Skin epidermis (tissue), 12 donors: ENCODE measurements around the gene PDPR.
"Not testable (repeated sequence)": the region's sequence is repeated elsewhere in the genome, so short reads cannot be mapped to it uniquely, and the experiment has no call there.

Experiments used
- H3K27ac ChIP-seq, 21 experiments: fragments of 200-600 bp; sonication (generic) in 11 of 21; one replicate each; pipeline ENCODE4 v1.5.0; 2020; ENCODE audit warnings: mild to moderate bottlenecking in 3 of 21, inconsistent platforms in 2 of 21, moderate library complexity in 2 of 21
- H3K4me3 ChIP-seq, 7 experiments: fragments of 200-600 bp; sonication (generic) in 2 of 7; one replicate each; pipeline ENCODE4 v1.5.0; 2020; ENCODE audit warnings: inconsistent platforms in 2 of 7, mild to moderate bottlenecking in 2 of 7, moderate library complexity in 1 of 7

The PDPR gene

DNA sequence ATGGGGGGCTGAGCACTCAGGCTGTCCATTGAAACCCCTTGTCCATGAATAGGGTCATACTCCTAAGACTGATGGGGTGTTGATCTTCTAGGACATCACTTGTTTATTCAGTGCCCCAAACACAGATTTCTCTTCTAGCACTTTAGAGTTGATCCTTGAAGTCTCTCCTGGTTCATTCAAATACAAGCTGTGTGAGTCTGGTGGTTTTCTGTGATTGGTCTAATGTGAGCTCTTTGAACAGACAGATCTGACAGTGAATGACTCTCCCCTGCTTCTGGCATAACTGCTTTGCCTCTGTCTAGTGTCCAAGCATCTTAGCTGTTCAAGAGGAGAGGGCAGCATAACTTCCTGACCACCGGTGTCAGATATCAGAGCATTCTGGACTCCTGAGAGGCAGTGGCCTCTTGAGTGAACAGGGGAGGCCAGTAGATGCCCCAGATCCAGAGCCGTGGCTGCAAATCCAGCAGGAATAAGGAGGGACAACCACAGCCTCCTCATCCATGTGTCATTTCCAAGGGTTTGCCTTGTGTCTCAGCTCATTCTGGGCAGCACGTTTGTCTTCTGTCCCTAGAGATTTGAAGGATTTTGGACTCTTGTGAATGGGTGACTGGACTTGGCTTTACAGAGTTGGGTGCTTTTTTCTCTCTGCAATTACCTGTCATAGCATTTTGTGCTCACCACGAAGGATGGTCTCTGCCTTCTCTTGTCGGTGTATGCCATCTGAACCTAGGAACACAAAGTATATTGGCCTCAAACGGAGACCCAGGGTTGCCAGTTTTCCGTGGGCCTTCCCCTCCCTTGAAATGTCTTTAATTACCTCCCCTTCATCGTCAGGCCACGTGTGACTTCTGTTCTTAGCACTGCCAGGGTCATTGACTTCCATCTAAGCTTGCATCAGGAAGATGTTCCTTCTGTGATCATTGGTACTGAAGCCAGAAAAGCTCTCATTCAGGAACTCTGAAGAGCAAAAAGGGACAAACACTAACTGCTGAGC is 45.5 kb downstream of the PDPR start:
- no peak overlapping the region for H3K27ac ChIP-seq
- H3K4me3 ChIP-seq: no peak overlapping the region

DNA sequence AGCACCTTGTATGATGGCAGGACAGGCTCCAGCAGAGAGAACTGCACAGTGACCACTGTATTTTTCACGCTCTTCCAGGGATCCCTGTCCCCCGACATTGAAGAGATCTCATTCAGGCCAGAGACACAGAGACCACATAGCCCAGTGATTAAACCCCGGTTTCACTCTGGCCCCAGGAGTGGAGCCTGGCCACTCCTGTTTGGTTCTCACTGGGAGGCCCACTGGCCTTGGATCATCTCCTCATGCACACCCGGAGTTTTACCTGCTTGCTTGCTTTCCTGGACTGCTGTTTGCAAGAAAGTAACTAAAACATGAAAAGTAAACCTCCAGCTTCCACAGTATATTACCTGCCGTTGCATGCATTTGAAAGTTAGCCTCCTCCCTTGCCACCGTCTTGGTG is 46.3 kb downstream of the PDPR start:
- Histone ChIP-seq H3K4me3 (no peak overlapping the region), H3K27ac (no peak overlapping the region)

DNA sequence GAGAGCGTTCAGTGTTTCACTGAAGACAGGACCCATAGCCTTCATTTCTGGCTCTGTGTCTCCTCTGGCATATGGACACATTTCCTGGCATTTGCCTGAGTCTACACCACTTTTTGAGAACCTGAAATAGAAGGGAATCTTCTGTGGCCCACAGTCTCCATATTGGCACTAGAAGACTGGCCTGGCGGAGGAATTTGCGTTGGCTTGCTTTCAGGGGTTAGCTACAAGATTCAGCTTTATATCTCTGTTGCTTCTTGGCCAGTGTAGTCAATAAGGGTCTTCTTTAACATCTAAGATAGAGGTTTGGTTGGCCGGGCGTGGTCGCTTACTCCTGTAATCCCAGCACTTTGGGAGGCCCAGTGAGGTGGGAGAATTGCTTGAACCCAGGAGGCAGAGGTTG is 46.7 kb downstream of the PDPR start:
- Histone ChIP-seq H3K4me3 (no peak overlapping the region), H3K27ac (no peak overlapping the region)

DNA sequence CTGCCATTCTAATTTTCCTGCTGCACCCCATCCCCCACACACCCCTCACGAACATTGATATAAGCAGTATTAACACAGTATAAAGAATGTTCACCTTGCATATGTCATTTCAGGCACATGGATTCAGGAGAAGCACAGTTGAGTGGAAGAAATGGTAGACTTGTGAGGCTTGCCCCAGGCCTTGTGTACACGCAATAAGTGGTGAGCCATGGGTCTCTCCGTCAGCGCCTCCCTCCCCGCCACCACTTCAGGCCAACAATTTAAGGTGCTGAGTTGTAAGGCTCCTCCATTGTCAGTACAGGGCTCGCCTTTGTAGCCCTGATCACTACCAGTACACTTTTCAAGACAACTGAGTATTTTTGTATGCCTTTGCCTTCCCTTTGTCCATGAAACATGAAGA is 47.2 kb downstream of the PDPR start:
- H3K27ac ChIP-seq: no peak overlapping the region

DNA sequence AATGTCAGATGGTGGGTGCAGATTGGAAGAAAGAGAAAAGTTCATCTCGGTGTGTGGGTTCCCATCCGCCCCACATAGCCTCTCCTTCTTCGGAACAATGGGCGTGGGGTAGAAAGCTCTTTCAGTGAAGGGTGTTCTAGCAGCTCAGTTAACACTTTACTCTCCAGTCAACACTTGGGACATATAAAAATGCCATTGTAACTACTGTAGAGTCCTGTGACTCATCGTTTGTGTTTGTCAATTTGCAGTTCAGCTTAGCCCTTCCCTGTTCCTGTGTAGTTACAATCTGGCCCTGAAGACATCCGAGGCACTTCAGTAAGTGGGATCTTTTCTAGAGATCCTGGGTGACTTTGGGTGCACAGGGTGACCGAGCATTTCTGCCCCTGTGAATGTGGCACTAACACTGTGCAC is 47.9 kb downstream of the PDPR start:
- Histone ChIP-seq H3K4me3 (no peak overlapping the region), H3K27ac (no peak overlapping the region)

More for the DNA sequence above, 47.2 kb downstream of the PDPR start:
- no peak overlapping the region for H3K4me3 ChIP-seq

DNA sequence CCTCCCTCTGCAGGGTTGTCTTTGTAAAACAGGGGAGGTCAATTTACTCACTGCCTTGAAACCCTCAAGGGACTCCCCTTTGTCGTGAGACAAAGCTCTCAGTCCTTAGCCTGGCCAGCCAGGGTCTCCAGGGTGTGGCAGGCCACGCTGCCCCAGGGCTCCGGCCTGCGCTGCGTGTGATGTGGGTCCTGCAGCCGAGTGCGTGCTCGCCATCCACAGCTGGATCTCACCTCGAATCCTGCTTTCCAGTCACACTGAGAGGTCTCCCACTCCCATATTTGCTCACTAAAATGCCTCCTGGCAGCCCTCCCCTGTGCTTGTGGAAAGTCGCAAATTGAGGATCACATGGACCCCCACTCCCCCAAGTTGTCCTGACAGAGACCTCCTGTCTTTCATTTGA is 49.5 kb downstream of the PDPR start:
- H3K4me3 ChIP-seq: no peak overlapping the region
- no peak overlapping the region for H3K27ac ChIP-seq

DNA sequence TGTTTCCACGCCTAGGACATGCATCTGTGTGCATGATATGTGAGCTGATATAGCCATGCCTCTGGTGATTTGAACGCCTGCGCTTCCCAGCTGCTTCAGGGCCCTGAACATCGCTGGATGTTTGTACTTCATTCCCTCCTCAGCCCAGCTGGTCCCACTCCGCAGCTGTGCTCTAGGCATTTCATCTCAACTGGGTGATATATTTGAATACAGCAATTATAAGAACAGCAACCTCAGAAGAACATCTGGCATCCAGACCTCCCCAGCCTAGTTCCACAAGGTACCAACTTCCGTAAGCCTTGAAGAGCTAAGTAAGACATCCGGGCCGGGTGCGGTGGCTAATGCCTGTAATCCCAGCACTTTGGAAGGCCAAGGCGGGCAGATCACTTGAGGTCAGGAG is 52.6 kb downstream of the PDPR start:
- H3K4me3 ChIP-seq, H3K27ac ChIP-seq: not testable (repeated sequence)

DNA sequence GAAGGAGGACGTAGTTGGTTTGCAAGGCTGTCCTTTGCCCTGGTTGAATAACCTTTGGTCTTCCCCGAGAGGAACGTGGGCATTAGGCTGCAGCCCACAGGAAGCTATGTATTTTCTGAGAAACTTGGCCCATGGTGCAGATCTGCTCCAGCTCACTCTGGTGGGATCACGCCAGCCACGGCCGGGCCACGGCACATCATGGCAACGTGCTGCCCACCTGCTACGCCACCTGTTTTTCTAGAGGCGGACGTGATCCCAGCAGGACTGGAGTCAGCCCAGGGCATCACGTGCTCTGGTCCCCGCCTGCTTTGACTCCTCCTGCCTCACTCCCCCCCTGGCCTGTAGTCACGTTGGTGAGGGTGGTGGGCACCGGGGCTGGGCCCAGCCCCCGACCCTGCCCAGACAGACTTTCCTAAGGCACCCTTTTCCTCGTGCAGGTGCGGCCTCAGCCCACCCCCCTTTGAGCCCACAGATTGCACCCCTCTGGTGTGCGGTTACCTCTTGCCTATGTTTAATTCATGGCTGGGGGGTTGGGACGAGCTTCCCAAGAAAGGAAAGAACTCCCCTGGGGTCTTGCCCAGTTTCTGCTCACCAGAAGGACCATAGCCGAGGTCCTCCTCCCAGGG is 59.2 kb downstream of the PDPR start, which contains the start of gene CLEC18C:
Gene CLEC18C, plus strand, starts transcription at position 576 of the 626 bp plus-strand sequence. CDS start 492 bp downstream, outside the sequence.
- H3K4me3 ChIP-seq, H3K27ac ChIP-seq: not testable (repeated sequence)

DNA sequence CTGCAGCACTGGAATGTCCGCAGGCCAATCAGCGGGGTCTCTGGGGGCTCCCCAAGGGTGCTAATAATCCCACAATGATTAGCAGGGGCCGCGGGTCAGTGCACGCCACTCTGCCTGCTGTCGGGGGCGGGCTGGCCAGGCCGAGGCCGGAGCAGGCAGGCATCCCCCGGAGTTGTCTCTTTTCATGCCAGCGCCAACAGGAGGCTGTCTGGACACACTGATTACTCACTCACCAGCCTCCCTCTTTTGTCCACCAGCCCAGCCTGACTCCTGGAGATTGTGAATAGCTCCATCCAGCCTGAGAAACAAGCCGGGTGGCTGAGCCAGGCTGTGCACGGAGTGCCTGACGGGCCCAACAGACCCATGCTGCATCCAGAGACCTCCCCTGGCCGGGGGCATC is 59.8 kb downstream of the PDPR start:
- not testable (repeated sequence) for H3K27ac ChIP-seq, H3K4me3 ChIP-seq

DNA sequence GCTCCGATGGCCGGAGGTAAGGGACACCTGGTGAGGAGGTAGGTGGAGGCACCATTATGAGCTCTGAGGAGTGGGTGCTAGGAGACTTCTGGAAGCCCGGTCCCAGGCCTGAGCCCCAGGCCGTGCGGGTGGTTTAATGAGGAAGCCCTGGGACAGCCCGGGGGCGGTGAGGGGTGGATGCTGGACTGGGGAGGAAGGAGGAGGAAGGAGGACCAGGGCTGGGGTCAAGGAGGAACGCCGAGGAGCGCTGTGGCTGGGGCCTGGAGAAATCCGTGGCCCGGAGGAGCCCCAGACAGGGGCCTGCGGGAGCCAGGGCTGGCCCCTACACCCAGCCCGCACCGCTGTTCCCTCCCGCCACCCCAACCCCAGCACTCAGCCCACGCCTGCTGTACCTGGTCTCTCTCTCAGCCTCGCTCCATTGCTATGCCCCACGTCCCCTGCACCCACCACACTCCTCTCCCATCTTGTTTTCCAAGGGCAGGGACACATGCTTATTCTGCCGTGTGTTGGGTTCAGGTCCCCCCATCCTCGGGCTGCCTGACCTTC is 60.3 kb downstream of the PDPR start:
- H3K27ac ChIP-seq, H3K4me3 ChIP-seq: not testable (repeated sequence)

DNA sequence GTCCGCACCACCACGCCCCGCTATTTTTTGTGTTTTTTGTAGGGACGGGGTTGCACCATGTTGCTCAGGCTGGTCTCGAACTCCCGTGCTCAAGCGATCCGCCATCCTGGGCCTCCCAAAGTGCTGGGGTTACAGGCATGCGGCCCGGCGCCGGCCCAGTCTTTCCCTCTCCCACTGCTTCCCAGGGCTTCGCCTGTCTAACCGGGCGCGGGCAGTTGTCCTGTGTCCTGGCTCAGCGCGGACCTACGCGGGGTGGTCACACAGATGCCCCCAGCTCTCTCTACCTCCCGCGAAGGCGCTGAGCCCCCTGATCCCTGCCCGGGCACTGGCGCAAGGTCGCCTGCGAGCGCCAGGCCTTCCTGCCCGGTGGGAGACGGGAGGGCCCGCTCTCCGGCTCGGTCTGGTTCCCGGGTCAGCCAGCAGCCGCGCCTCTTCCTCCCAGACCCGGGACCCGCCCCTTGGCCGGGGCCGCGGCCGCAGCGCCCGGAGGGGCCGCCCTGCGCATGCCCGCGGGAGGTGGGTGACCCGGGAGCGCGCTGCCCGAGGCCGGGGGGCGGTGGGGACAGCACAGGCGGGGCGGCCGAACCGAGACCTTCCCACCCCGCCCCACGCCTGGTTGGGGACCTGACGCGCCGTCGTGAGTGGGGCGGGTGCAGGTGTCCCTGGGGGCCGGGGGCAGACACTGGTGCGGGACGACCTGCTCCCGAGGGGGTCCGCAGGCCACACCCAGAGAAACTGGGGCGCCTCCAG is 73.9 kb downstream of the PDPR start:
- peak overlapping the region in 6 of 7 experiments; percentile 22 to 42 (median 26) for H3K4me3 ChIP-seq

DNA sequence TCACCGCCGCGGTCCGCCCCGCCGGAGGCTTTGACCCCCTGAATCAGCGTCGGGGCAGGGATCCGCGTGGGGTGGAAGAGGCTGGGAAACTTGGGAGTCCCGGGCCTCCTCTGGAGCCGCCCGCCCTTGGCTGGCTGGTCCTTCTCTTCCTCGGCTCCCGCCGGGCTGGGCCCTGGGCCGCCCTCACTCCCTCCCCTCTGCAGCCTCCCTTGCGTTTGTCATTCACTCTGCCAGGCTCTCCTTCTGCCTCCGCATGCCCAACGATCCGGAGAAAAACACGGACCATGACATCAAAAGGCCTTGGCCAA is 74.4 kb downstream of the PDPR start:
- Histone ChIP-seq H3K27ac (peak overlapping the region in 2 of 21 experiments; percentile 70 to 71), H3K4me3 (peak overlapping the region in 6 of 7 experiments; percentile 22 to 42 (median 26))

More for the DNA sequence above, 73.9 kb downstream of the PDPR start:
- H3K27ac ChIP-seq: peak overlapping the region in 5 of 21 experiments; percentile 32 to 71 (median 57)

DNA sequence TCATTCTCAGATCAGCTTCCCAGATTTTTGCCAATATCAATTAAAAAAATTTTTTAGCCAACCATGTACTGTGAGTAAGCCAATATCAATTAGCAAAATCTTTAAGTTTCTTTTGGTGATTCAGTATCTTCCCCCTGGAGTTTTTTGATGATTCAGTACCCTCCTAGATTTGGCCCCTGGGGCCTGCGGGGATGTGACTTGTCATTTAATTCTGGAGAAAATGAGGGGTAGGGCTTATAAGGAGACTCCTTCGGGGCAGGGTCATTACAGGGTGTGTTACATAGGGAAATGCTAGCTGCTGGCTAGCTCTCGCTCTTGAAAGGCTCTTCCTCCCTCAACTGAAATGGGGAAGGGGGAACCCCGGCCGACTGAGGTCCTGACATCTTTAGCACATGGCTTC is 76.4 kb downstream of the PDPR start:
- H3K27ac ChIP-seq, H3K4me3 ChIP-seq: not testable (repeated sequence)

DNA sequence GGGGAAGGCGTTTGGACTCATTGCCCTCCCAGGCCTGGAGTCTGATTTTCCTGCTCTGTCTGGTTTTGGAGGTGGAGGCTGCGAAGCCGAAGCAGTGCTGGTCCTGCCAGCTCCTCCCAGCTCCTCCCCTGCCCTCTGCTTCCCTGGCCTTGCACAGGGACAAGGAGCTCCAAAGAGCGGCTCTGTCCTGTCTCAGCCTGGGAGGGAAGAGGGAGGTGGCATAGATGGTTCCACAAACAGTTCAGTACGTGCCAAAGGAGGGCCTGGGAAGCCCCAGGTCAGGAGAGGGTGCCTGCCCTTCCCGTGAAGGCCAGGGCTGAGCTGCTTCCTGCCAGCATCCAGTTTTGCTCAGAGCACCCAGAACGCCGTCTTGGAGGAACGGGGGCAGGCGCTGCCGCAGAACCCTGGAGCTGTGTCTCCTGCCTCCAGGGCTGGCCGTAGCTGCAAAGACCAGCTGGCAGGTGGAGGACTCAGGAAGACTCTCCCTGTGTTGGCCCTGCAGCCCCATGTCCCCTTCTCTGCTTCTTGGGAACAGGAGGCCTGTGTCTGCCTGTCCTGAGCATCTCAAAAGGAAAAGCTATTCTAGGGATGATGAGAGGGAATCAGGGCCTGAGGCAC is 82.7 kb downstream of the PDPR start:
- H3K4me3 ChIP-seq, H3K27ac ChIP-seq: not testable (repeated sequence)

DNA sequence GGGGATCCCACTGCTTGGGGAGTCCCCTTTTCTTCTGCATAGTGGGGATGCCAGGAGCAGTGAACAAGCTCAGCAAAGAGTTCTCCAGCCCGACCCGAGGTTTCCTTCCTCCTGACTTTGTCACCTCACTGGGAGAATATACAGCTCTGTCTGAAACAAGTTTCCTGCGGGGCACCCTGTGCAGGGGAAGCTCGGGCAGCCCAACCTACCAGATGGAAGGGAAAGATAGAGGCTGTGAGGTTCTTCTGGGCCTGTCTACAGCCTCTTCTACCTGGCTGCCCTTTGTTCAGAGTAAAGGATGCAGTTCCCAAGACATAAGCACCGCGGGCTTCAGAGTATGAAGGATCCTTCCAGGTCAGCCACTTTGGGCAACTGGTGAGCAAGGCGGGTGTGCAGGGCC is 83.5 kb downstream of the PDPR start:
- H3K27ac ChIP-seq, H3K4me3 ChIP-seq: not testable (repeated sequence)

DNA sequence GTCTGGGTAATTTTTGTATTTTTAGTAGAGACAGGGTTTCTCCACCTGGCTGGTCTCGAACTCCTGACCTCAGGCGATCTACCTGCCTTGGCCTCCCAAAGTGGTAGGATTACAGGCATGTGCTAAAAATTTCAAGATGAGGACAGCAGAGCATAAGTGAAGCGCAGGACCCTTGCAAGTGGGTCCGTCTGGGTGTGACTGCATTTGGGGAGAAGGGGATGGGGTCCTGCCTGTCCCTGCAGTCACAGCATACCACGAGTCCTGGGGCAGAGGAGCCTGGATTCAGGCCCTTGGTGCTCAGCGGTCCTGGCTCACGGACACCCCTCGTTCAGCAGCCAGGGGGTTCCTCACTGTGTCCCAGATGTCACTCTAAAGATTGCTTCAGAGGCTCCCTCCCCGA is 84.1 kb downstream of the PDPR start:
- H3K27ac ChIP-seq, H3K4me3 ChIP-seq: not testable (repeated sequence)

DNA sequence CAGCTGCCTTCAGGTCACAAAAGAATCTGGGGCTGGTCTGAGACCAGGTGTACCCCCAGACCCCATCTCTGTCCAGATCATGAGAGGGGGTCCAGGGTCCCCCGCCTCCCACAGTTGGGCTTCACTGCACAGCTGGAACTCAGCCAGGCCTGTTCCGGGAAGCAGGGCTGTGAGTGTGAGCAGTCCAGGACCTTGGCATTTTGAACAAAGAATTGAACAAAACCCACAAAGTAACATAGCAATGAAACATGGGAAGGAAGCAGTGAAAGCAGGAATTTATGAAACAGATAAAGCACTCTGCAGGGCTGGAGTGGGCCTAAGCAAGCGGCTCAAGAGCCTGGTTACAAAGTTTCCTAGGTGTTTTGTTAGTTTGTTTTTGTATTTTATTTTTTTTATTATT is 84.5 kb downstream of the PDPR start:
- H3K4me3 ChIP-seq, H3K27ac ChIP-seq: not testable (repeated sequence)

DNA sequence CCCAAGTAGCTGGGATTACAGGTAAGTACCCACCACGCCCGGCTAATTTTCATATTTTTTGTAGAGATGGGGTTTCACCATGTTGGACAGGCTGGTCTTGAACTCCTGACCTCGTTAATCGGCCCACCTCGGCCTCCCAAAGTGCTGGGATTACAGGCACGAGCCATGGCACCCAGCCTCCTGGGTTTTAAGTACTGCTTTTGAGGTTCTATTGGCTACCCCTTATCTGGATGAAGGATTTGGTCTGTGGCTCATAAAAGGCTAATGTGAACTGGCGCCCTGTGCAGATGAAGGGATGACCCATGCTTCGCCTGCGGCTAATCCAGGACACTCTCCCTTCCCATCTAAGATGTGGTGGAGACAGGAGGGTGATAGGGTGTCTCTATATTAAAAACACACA is 85.0 kb downstream of the PDPR start:
- not testable (repeated sequence) for H3K4me3 ChIP-seq

DNA sequence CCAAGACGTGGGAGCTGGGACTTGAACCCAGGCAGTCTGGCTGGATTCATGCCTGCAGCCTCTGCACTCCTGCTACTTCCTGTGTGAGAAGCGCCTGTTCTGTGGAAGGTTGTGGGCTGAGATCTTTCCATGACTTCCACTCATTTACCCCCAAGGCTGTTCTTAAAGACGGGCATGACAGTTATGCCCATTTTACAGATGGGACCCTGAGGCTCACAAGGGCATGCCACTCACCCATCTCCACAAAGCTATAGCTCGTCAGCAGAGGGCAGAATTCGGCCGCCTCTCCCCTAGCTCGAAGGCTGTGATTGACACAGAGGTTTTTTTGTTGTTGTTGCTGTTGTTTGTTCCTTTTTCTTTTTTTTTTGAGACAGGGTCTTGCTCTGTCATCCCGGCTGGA is 85.9 kb downstream of the PDPR start:
- not testable (repeated sequence) for H3K27ac ChIP-seq, H3K4me3 ChIP-seq

More for the DNA sequence above, 85.0 kb downstream of the PDPR start:
- H3K27ac ChIP-seq: not testable (repeated sequence)

DNA sequence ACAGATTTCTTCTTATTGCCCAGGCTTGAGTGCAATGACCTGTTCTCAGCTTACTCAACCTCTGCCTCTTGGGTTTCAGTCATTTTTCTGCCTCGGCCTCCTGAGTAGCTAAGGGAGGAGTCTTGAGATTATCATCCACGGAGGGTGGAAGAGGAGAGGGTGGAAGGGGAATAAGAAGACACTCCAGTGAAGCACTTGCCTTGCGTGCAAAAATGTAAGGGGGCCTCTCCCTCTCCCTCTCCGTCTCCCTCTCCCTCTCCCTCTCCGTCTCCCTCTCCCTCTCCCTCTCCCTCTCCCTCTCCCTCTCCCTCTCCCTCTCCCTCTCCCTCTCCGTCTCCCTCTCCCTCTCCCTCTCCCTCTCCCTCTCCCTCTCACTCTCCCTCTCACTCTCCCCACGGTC is 89.4 kb downstream of the PDPR start:
- not testable (repeated sequence) for H3K27ac ChIP-seq, H3K4me3 ChIP-seq
